Uterus (tissue), 4 donors: ENCODE results near the gene XYLT1. TPM values are rescaled to one million over a fixed set of nuclear protein-coding genes. Genes with fewer than 3 reads are reported as not detected.

Experiments used
- DNase-seq, 2 donors: peaks; one replicate each; pipeline ENCODE4 v3.0.0-alpha.2; 2019 to 2020
- H3K27ac ChIP-seq, 2 donors: fragments of 200-600 bp; sonication (generic); 1 replicate in 1 of 2; 2 replicates in 1 of 2; pipeline ENCODE4 v1.5.1; 2016 to 2018
- H3K27me3 ChIP-seq, 2 donors: fragments of 200-600 bp; sonication (generic); one replicate each; pipeline ENCODE4 v1.5.1; 2018 to 2019; ENCODE audit warnings: control low read depth in 1 of 2
- H3K36me3 ChIP-seq, 2 donors: fragments of 200-600 bp; sonication (generic); one replicate each; pipeline ENCODE4 v1.5.1; 2019; ENCODE audit warnings: control low read depth in 1 of 2
- H3K4me1 ChIP-seq, 2 donors: fragments of 200-600 bp; sonication (generic); one replicate each; pipeline ENCODE4 v1.5.1; 2018 to 2019; ENCODE audit warnings: control low read depth in 1 of 2
- H3K4me3 ChIP-seq, 2 donors: fragments of 200-600 bp; sonication (generic); 1 replicate in 1 of 2; 2 replicates in 1 of 2; pipeline ENCODE4 v1.5.1; 2018 to 2019; ENCODE audit warnings: mild to moderate bottlenecking in 1 of 2
- H3K9me3 ChIP-seq, 2 donors: fragments of 200-600 bp; sonication (generic); one replicate each; pipeline ENCODE4 v1.5.1; 2019; ENCODE audit warnings: control low read depth in 1 of 2
- POLR2A ChIP-seq, 2 donors: fragments of 450-650 bp; IDR thresholded peaks; one replicate each; pipeline ENCODE4 v1.6.1; 2016; ENCODE audit warnings: antibody characterized with exemption in 2 of 2, mild to moderate bottlenecking in 1 of 2, moderate library complexity in 1 of 2
- intact Hi-C: fragments of 100-400 bp; cut with DNase I; formaldehyde crosslinking; loops from one replicate; pipeline ENCODE4 v1.15.1; 2023; ENCODE audit warnings: low total_unique reads
- total RNA-seq, 4 donors: library from RNA; depleted of rRNA in 3 of 4; stranded (reverse); fragments of >200 nt in 3 of 4; gene quantifications; one replicate each; pipeline versions ENCODE4 v1.1.0 to v1.2.4, GENCODE V29; 2014 to 2023
- TF ChIP-seq, protein P1 (sequence below), 4 experiments: fragments of 200-600 bp in 2 of 4; fragments of 450-650 bp in 2 of 4; sonication (generic) in 2 of 4; IDR thresholded peaks; one replicate each; pipeline ENCODE4 v1.5.1; 2016 to 2019; ENCODE audit warnings: antibody characterized with exemption in 4 of 4, mild to moderate bottlenecking in 2 of 4, moderate library complexity in 1 of 4
- donor health status: DM: yes; HTN: yes; CAD: no.

Gene XYLT1
- total RNA-seq, 4 donors from 2014 or later = 1.5 to 42.2 (median 15.7) TPM

DNA sequence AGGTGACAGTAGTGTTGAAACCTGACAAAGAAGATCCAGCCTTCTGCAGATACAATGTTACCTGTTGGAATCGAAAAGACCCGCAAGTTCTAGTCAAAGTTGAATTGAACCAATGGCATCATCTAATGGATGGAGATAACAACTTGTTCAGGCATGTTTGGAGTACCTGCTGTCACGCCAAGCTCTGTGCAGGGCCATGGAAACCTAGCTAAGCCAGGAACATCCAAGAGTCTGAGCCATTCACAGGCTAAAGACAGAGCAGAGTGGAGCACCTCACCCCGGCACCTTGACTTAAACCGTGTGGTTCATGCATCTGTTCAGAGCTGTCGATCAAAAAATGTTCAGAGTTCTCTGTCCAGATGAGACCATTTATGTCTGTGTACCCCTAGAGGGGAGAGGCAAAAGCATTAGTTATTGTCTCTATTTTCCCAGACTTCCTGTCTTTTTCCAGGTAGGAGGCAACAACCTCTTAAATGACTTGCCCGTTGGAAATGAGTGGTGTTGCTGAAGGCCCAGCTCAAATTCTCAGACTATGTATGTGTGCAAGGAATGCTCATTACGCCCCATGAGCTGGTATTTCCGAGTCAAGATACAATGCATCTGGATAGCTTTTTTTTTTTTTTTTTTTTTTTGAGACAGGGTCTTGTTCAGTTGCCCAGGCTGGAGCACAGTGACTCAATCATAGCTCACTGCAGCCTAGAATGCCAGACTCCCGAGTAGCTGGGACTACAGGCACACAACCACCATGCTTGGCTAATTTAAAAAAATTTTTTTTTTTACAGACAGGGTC, 44.9 kb upstream of the XYLT1 start:
- no peaks in the 10 kb centered on the region for H3K27me3 ChIP-seq
- no peaks in the 10 kb centered on the region for H3K9me3 ChIP-seq
- no peaks in the 10 kb centered on the region for H3K36me3 ChIP-seq
- H3K4me3 ChIP-seq = no peak overlapping the region
- DNase-seq = no peak
- no peaks in the 10 kb centered on the region for H3K4me1 ChIP-seq
- intact Hi-C loops = no loop called here
- TF ChIP-seq, protein P1, sequence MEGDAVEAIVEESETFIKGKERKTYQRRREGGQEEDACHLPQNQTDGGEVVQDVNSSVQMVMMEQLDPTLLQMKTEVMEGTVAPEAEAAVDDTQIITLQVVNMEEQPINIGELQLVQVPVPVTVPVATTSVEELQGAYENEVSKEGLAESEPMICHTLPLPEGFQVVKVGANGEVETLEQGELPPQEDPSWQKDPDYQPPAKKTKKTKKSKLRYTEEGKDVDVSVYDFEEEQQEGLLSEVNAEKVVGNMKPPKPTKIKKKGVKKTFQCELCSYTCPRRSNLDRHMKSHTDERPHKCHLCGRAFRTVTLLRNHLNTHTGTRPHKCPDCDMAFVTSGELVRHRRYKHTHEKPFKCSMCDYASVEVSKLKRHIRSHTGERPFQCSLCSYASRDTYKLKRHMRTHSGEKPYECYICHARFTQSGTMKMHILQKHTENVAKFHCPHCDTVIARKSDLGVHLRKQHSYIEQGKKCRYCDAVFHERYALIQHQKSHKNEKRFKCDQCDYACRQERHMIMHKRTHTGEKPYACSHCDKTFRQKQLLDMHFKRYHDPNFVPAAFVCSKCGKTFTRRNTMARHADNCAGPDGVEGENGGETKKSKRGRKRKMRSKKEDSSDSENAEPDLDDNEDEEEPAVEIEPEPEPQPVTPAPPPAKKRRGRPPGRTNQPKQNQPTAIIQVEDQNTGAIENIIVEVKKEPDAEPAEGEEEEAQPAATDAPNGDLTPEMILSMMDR (IDR thresholded peaks at IDR 0.05) = no peak
- TF ChIP-seq POLR2A (IDR thresholded peaks at IDR 0.05) = no peak
- no peak overlapping the region for H3K27ac ChIP-seq

DNA sequence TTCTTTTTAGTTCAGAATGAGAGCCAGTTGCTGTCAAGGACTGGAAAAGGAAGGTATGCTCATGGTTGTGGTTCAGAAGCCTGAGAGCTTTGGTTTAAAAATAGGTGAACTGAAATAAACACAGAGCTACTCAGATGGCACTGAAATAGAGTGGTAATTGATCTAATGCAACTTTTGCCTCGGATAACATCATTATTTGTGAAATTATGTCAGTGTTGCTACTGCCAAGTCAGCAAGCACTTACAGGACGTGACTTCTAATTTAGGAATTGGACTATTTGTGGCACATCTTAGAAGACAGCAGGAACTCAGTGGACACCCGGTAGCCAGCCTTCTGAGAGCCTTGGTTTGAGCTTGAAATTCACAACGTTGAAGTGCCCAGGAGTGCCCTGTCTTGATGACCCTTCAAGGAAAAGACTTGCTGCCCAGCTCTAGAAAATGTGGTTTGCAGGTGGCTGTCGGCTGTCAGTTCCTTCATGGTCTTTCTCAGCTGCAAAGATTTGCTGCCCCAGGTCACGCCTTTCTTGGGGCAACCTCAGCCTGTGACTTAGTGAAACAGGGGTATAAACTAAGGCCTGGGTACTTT, 42.0 kb upstream of the XYLT1 start:
- Histone ChIP-seq H3K36me3 (no peaks in the 10 kb centered on the region), H3K4me3 (no peak overlapping the region), H3K4me1 (no peaks in the 10 kb centered on the region), H3K27me3 (no peaks in the 10 kb centered on the region), H3K27ac (no peak overlapping the region), H3K9me3 (no peaks in the 10 kb centered on the region)
- TF ChIP-seq, protein P1 (IDR thresholded peaks at IDR 0.05) = no peak
- TF ChIP-seq POLR2A (IDR thresholded peaks at IDR 0.05) = no peak
- intact Hi-C loops = no loop called here
- no peak for DNase-seq

DNA sequence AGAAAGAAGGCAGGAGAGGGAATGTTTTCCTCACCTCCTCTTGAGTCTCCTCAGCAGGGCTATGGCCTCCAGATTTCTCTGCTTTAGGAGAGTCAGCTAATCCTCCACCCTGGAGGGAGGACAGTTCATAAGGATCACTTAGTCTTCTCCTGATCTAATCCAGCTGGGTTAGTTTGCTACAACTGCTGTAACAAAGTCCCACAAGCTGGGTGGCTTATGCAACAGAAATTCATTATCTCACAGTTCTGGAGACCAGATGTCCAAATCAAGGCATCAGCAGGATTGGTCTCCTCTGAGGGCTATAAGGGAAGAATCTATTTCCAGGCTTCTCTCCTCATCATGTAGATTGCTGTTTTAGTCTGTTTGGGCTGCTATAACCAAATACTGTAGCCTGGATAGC, 40.6 kb upstream of the XYLT1 start:
- Histone ChIP-seq H3K36me3 (no peaks in the 10 kb centered on the region), H3K27me3 (no peaks in the 10 kb centered on the region), H3K9me3 (no peaks in the 10 kb centered on the region), H3K27ac (no peak overlapping the region), H3K4me1 (no peaks in the 10 kb centered on the region), H3K4me3 (no peak overlapping the region)
- intact Hi-C loops = no loop called here
- no peak for DNase-seq
- TF ChIP-seq POLR2A (IDR thresholded peaks at IDR 0.05) = no peak
- TF ChIP-seq, protein P1 (IDR thresholded peaks at IDR 0.05) = no peak

DNA sequence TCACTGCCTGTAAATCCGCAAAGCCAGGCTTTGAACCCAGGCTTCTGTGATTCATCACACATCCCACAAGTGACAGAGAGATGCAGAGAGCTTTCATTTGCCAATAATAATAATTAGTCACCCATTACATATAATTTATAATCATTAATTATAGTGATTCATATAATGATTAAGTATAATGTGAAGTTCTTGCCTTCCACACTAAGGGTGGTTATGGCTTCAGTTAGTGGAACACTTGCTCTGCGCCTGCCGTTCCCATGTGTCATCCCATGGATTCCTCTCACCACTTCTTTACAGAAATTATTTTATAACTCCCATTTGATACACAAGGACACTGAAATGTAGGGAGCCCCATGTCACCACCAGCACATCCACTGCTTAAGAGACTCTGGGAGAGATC, 39.8 kb upstream of the XYLT1 start:
- DNase-seq = no peak
- TF ChIP-seq POLR2A (IDR thresholded peaks at IDR 0.05) = no peak
- TF ChIP-seq, protein P1 (IDR thresholded peaks at IDR 0.05) = no peak
- no peaks in the 10 kb centered on the region for H3K9me3 ChIP-seq
- no peak overlapping the region for H3K27ac ChIP-seq
- H3K36me3 ChIP-seq = no peaks in the 10 kb centered on the region
- no peaks in the 10 kb centered on the region for H3K27me3 ChIP-seq
- intact Hi-C loops = no loop called here
- no peak overlapping the region for H3K4me3 ChIP-seq
- H3K4me1 ChIP-seq = no peaks in the 10 kb centered on the region

DNA sequence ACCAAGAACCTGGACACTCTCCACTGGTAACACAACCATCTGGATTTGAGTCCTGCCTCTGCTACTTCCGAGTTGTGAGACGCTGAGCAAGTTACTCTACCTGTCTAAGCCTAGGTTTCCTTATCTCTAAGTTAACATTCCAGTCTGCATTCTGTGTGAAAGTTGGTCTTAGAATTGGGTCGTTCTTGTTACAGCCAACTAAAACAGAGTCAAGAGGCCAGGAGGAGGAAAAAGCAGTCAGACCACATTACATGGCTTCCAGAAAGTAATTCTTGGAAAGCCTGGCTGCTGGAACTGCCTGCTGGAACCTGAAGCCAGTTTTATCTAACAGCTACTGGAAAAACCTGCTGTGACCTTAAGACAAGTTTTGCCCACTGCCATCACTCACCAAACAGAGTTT, 38.4 kb upstream of the XYLT1 start:
- DNase-seq = no peak
- TF ChIP-seq POLR2A (IDR thresholded peaks at IDR 0.05) = no peak
- TF ChIP-seq, protein P1 (IDR thresholded peaks at IDR 0.05) = no peak
- Histone ChIP-seq H3K36me3 (no peaks in the 10 kb centered on the region), H3K27me3 (no peaks in the 10 kb centered on the region), H3K4me3 (no peak overlapping the region), H3K9me3 (no peaks in the 10 kb centered on the region), H3K4me1 (no peaks in the 10 kb centered on the region), H3K27ac (no peak overlapping the region)
- intact Hi-C loops = no loop called here
